Muscle of leg (tissue), 11 donors: ENCODE results near the gene ANTKMT. TPM values are rescaled to one million over a fixed set of nuclear protein-coding genes. Genes with fewer than 3 reads are reported as not detected.

Experiments
- DNase-seq: peaks from one replicate; pipeline ENCODE4 v3.0.0; 2013
- H3K27ac ChIP-seq: one replicate; pipeline ENCODE4 v1.5.1; 2013; ENCODE audit warnings: mild to moderate bottlenecking, low read length, control low read depth
- H3K27me3 ChIP-seq: one replicate; pipeline ENCODE4 v1.6.1; 2013; ENCODE audit warnings: low read length; ENCODE audit not compliant: control insufficient read depth, insufficient read depth
- H3K36me3 ChIP-seq: one replicate; pipeline ENCODE4 v1.6.1; 2013; ENCODE audit warnings: low read length; ENCODE audit not compliant: control insufficient read depth, insufficient read depth
- H3K4me1 ChIP-seq: one replicate; pipeline ENCODE4 v1.6.1; 2013; ENCODE audit warnings: low read length; ENCODE audit not compliant: control insufficient read depth, insufficient read depth
- H3K4me3 ChIP-seq: one replicate; pipeline ENCODE4 v1.5.1; 2013; ENCODE audit warnings: low read length, control low read depth
- H3K9me3 ChIP-seq: replicated peaks from 2 replicates; pipeline ENCODE4 v1.6.1; 2013; ENCODE audit warnings: low read depth, low read length; ENCODE audit not compliant: control insufficient read depth
- WGBS: methylation state at CpG from one replicate; pipeline ENCODE4 v1.1.5; 2013; ENCODE audit warnings: missing lambda C conversion rate; ENCODE audit not compliant: insufficient coverage; 5-methylcytosine and 5-hydroxymethylcytosine counted together
- polyA plus RNA-seq, 8 donors: library from polyadenylated mRNA; unstranded; fragments of 120-200 nt; gene quantifications; one replicate each; pipeline versions ENCODE4 v1.2.1 to v1.2.3, GENCODE V29; 2013; ENCODE audit warnings: inconsistent platforms in 1 of 8, low replicate concordance in 1 of 8; ENCODE audit not compliant: insufficient read length in 8 of 8, insufficient read depth in 1 of 8
- total RNA-seq: library from RNA; stranded (reverse); fragments of 120-200 nt; gene quantifications from one replicate; pipeline ENCODE4 v1.2.4, GENCODE V29; 2013

Gene ANTKMT
- total and polyA plus RNA-seq, 9 donors = 14.1 to 29.8 (median 16.1) TPM

GRCh38 chr16:754656-755055 lies 33.7 kb downstream of the ANTKMT start:
- Histone ChIP-seq H3K27ac (no peak overlapping the region), H3K27me3 (peaks cover 24% of the 10 kb centered on the region), H3K36me3 (no peaks in the 10 kb centered on the region), H3K9me3 (no peaks in the 10 kb centered on the region), H3K4me3 (no peak overlapping the region), H3K4me1 (no peaks in the 10 kb centered on the region)
- DNase-seq = peak; percentile 35
- 65% methylated on average over 8 of the region's 11 CpGs for WGBS

GRCh38 chr16:756428-756827 lies 35.5 kb downstream of the ANTKMT start:
- no peaks in the 10 kb centered on the region for H3K9me3 ChIP-seq
- H3K4me3 ChIP-seq = no peak overlapping the region
- no peaks in the 10 kb centered on the region for H3K36me3 ChIP-seq
- H3K27ac ChIP-seq = no peak overlapping the region
- peaks cover 16% of the 10 kb centered on the region for H3K27me3 ChIP-seq
- DNase-seq = no peak
- WGBS = 100% methylated on average over 1 of the region's 5 CpGs
- H3K4me1 ChIP-seq = no peaks in the 10 kb centered on the region

GRCh38 chr16:759110-759910 lies 38.4 kb downstream of the ANTKMT start:
- Histone ChIP-seq H3K4me3 (no peak overlapping the region), H3K36me3 (no peaks in the 10 kb centered on the region), H3K27me3 (peaks cover 4% of the 10 kb centered on the region), H3K9me3 (no peaks in the 10 kb centered on the region), H3K4me1 (no peaks in the 10 kb centered on the region), H3K27ac (no peak overlapping the region)
- no peak for DNase-seq
- WGBS = 75% methylated on average over 31 of the region's 34 CpGs

- 50% methylated on average over 15 of the region's 15 CpGs for WGBS
- Histone ChIP-seq H3K27me3 (peaks cover 4% of the 10 kb centered on the region), H3K36me3 (no peaks in the 10 kb centered on the region), H3K9me3 (no peaks in the 10 kb centered on the region), H3K4me1 (no peaks in the 10 kb centered on the region), H3K4me3 (no peak overlapping the region), H3K27ac (no peak overlapping the region)
- DNase-seq = no peak
Measured at GRCh38 chr16:760065-760464, 39.1 kb downstream of the ANTKMT start.

GRCh38 chr16:760545-761343 lies 39.8 kb downstream of the ANTKMT start, which contains the start of gene MSLN:
Gene MSLN, plus strand, starts transcription at chr16:760734. Its CDS starts 1,947 bp downstream, at chr16:762681.
- Histone ChIP-seq H3K9me3 (no peaks in the 10 kb centered on the region), H3K27me3 (peaks cover 4% of the 10 kb centered on the region), H3K4me3 (no peak within 1 kb of the TSS), H3K36me3 (no peaks in the 10 kb centered on the region), H3K27ac (no peak within 1 kb of the TSS), H3K4me1 (no peaks in the 10 kb centered on the region)
- WGBS = 77% methylated on average over 28 of the region's 37 CpGs
- no peak for DNase-seq

- H3K27me3 ChIP-seq = peaks cover 4% of the 10 kb centered on the region
- H3K27ac ChIP-seq = no peak overlapping the region
- H3K4me1 ChIP-seq = no peaks in the 10 kb centered on the region
- H3K9me3 ChIP-seq = no peaks in the 10 kb centered on the region
- no peak for DNase-seq
- no peaks in the 10 kb centered on the region for H3K36me3 ChIP-seq
- H3K4me3 ChIP-seq = no peak overlapping the region
- 54% methylated on average over 12 of the region's 22 CpGs for WGBS
Measured at GRCh38 chr16:761625-762513, 40.9 kb downstream of the ANTKMT start.

- no peaks in the 10 kb centered on the region for H3K9me3 ChIP-seq
- WGBS = 61% methylated on average over 9 of the region's 17 CpGs
- no peak overlapping the region for H3K27ac ChIP-seq
- H3K4me3 ChIP-seq = no peak overlapping the region
- no peaks in the 10 kb centered on the region for H3K4me1 ChIP-seq
- H3K27me3 ChIP-seq = peaks cover 4% of the 10 kb centered on the region
- H3K36me3 ChIP-seq = no peaks in the 10 kb centered on the region
- DNase-seq = no peak
Measured at GRCh38 chr16:762595-763268, 41.8 kb downstream of the ANTKMT start.

- no peaks in the 10 kb centered on the region for H3K9me3 ChIP-seq
- no peaks in the 10 kb centered on the region for H3K4me1 ChIP-seq
- WGBS = 54% methylated on average over 13 of the region's 21 CpGs
- H3K36me3 ChIP-seq = no peaks in the 10 kb centered on the region
- H3K27ac ChIP-seq = no peak overlapping the region
- peaks cover 6% of the 10 kb centered on the region for H3K27me3 ChIP-seq
- DNase-seq = no peak
- no peak overlapping the region for H3K4me3 ChIP-seq
Measured at GRCh38 chr16:763369-764183, 42.6 kb downstream of the ANTKMT start.

- Histone ChIP-seq H3K27ac (no peak overlapping the region), H3K27me3 (peaks cover 9% of the 10 kb centered on the region), H3K4me1 (peaks cover under 1% of the 10 kb centered on the region), H3K36me3 (no peaks in the 10 kb centered on the region), H3K4me3 (no peak overlapping the region), H3K9me3 (no peaks in the 10 kb centered on the region)
- WGBS = 48% methylated on average over 12 of the region's 20 CpGs
- no peak for DNase-seq
Measured at GRCh38 chr16:764184-764750, 43.3 kb downstream of the ANTKMT start.
